K562 (cell line): ENCODE data around the gene CIAO3. TPM values are rescaled to one million over a fixed set of nuclear protein-coding genes. Genes with fewer than 3 reads are reported as not detected.

ENCODE experiments used
- LARP7 ChIP-seq: fragments of 450-650 bp; IDR thresholded peaks from 2 replicates; pipeline ENCODE4 v1.6.1; 2016
- MAX ChIP-seq: sonication (generic); formaldehyde crosslinking; IDR thresholded peaks from 2 replicates; pipeline ENCODE4 v1.9.0; 2022; ENCODE audit warnings: mild to moderate bottlenecking, missing genetic modification reagents
- MAZ ChIP-seq, 2 experiments: fragments of 450-650 bp in 1 of 2; sonication (generic) in 1 of 2; formaldehyde crosslinking; IDR thresholded peaks in 1 of 2; conservative IDR thresholded peaks in 1 of 2; 2 replicates each; pipeline versions ENCODE4 v1.4.0 to v1.5.0; 2020; ENCODE audit warnings: mild to moderate bottlenecking in 1 of 2, missing genetic modification reagents in 1 of 2
- POLR2G ChIP-seq: fragments of 200-400 bp; formaldehyde crosslinking; IDR thresholded peaks from 2 replicates; pipeline ENCODE4 v1.6.1; 2017; ENCODE audit warnings: low read depth, mild to moderate bottlenecking, antibody characterized with exemption, low read length, moderate library complexity
- TBL1XR1 ChIP-seq, 2 experiments: IDR thresholded peaks; 2 replicates each; pipeline ENCODE4 v1.6.1; 2012; ENCODE audit warnings: improper control_type of control experiment in 2 of 2, low read length in 2 of 2, mild to moderate bottlenecking in 1 of 2
- USF1 ChIP-seq: sonication (generic); formaldehyde crosslinking; IDR thresholded peaks from 2 replicates; pipeline ENCODE4 v1.9.0; 2022; ENCODE audit warnings: mild to moderate bottlenecking, missing genetic modification reagents
- ZBTB7A ChIP-seq: IDR thresholded peaks from 2 replicates; pipeline ENCODE4 v1.6.1; 2011; ENCODE audit warnings: low read depth, mild to moderate bottlenecking, low read length, moderate library complexity, borderline replicate concordance; ENCODE audit not compliant: control insufficient read depth
- ZNF124 ChIP-seq: sonication (generic); formaldehyde crosslinking; IDR thresholded peaks from 2 replicates; pipeline ENCODE4 v1.8.1; 2022; ENCODE audit warnings: missing genetic modification reagents
- ZNF280A ChIP-seq: fragments of 450-650 bp; IDR thresholded peaks from 2 replicates; pipeline ENCODE4 v1.6.1; 2018; ENCODE audit warnings: mild to moderate bottlenecking, low read depth; ENCODE audit not compliant: partially characterized antibody
- ZNF407 ChIP-seq: fragments of 450-650 bp; IDR thresholded peaks from 2 replicates; pipeline ENCODE4 v1.6.1; 2016; ENCODE audit warnings: low read depth
- ZNF551 ChIP-seq: fragments of 250-450 bp; sonication (Bioruptor Pico); IDR thresholded peaks from 2 replicates; pipeline ENCODE4 v1.5.0; 2021; ENCODE audit warnings: mild to moderate bottlenecking, moderate library complexity
- ZNF561 ChIP-seq: fragments of 450-650 bp; formaldehyde crosslinking; conservative IDR thresholded peaks from 2 replicates; pipeline ENCODE4 v1.4.0; 2020; ENCODE audit warnings: mild to moderate bottlenecking, moderate library complexity
- ZNF655 ChIP-seq: fragments of 250-450 bp; sonication (Bioruptor Pico); IDR thresholded peaks from 2 replicates; pipeline ENCODE4 v1.5.0; 2021
- ZNF778 ChIP-seq: fragments of 450-650 bp; formaldehyde crosslinking; IDR thresholded peaks from 2 replicates; pipeline ENCODE4 v1.4.0; 2020; ENCODE audit warnings: mild to moderate bottlenecking, moderate library complexity
- polyA plus RNA-seq, 8 experiments: library from polyadenylated mRNA; depleted of rRNA in 4 of 8; stranded (reverse) in 5 of 8; unstranded in 3 of 8; fragments of >200 nt; fragmentation: Nextera tagmentation in 2 of 8; fragmentation: Illumina TruSeq in 1 of 8; extraction: Ambion mirVana in 2 of 8; extraction: Trizol in 1 of 8; gene quantifications; 2 replicates each; pipeline versions ENCODE4 v1.2.1 to v1.2.3, GENCODE V29; 2011 to 2014; ENCODE audit warnings: inconsistent platforms in 1 of 8, missing spikeins in 1 of 8
- total RNA-seq, 7 experiments: library from RNA; depleted of rRNA in 6 of 7; stranded (reverse); fragments of >200 nt in 6 of 7; fragmentation: Illumina TruSeq in 2 of 7; extraction: Trizol in 2 of 7; gene quantifications; 2 replicates each; pipeline versions ENCODE4 v1.2.1 to v1.2.3, GENCODE V29; 2011 to 2021; ENCODE audit warnings: low replicate concordance in 1 of 7

Gene CIAO3
- total and polyA plus RNA-seq, 9 of the 15 experiments (the other 6 are each of a cell fraction or from before 2014, with no cell fraction given): 2.2 to 35.6 (median 18.7) TPM

GRCh38 chr16:683396-684070 lies 57.3 kb downstream of the CIAO3 start (continued):
- TF ChIP-seq ZNF407 (no peak), LARP7 (no peak), ZNF778 (CRISPR knock-in tag) (no peak), ZNF655 (CRISPR knock-in tag) (no peak), TBL1XR1 (IDR thresholded peaks at IDR 0.05; ENCODE audit: low read length in 2 of 2) (no peak), USF1 (CRISPR knock-in tag) (peak; percentile 43; the same call in 1 of the 2 replicates), MAX (CRISPR knock-in tag) (no peak; the same call in none of the 2 replicates), MAZ (CRISPR knock-in tag; conservative IDR thresholded peaks at IDR 0.05 in 1 of 2, IDR thresholded peaks at IDR 0.05 in 1 of 2) (0 out of 4 replicates have a peak, but pooled peaks of 1 of the 2 experiments have one; percentile 14), ZNF561 (CRISPR knock-in tag) (0 out of 2 replicates have a peak, but pooled peaks have one; percentile 18), POLR2G (0 out of 2 replicates have a peak, but pooled peaks have one; percentile 57), ZNF551 (CRISPR knock-in tag) (no peak), ZNF124 (CRISPR knock-in tag) (no peak), ZNF280A (no peak), ZBTB7A (peak; percentile 41; the same call in 1 of the 2 replicates)
